Mesodermal cell (in vitro differentiated cells): ENCODE measurements around the gene PPCS.

ENCODE experiments used
- H3K27ac ChIP-seq: 2 replicates; pipeline ENCODE4 v1.7.0; 2013; ENCODE audit warnings: mild to moderate bottlenecking, low read depth, low read length, moderate library complexity; ENCODE audit not compliant: severe bottlenecking
- H3K36me3 ChIP-seq: 2 replicates; pipeline ENCODE4 v1.7.1; 2013; ENCODE audit warnings: mild to moderate bottlenecking, low read length, moderate library complexity; ENCODE audit not compliant: control insufficient read depth, insufficient read depth
- H3K4me1 ChIP-seq: one replicate; pipeline ENCODE4 v1.7.1; 2013; ENCODE audit warnings: mild to moderate bottlenecking, low read length; ENCODE audit not compliant: insufficient read depth, control insufficient read depth, poor library complexity, severe bottlenecking
- H3K4me3 ChIP-seq: 2 replicates; pipeline ENCODE4 v1.7.0; 2013; ENCODE audit warnings: low read length, control low read depth, mild to moderate bottlenecking; ENCODE audit not compliant: insufficient read depth, poor library complexity, severe bottlenecking; ENCODE audit errors: extremely low read depth
- H3K9me3 ChIP-seq: 2 replicates; pipeline ENCODE4 v1.7.1; 2013; ENCODE audit warnings: mild to moderate bottlenecking, low read length, moderate library complexity; ENCODE audit not compliant: control insufficient read depth
- WGBS, 2 experiments: methylation state at CpG; one replicate each; pipeline ENCODE4 v1.1.5; 2013; ENCODE audit warnings: missing lambda C conversion rate in 2 of 2; ENCODE audit not compliant: insufficient coverage in 2 of 2; 5-methylcytosine and 5-hydroxymethylcytosine counted together

PPCS gene

GRCh38 chr1:42427240-42427639 lies 29.1 kb upstream of the PPCS start:
- Histone ChIP-seq H3K27ac (no peak overlapping the region), H3K4me3 (no peak overlapping the region), H3K9me3 (no peaks in the 10 kb centered on the region), H3K4me1 (peaks cover 5% of the 10 kb centered on the region), H3K36me3 (no peaks in the 10 kb centered on the region)
- WGBS, 2 experiments, result 60 to 92% methylated on average over 1 to 2 of the region's 4 CpGs

- H3K27ac ChIP-seq, result no peak overlapping the region
- H3K4me3 ChIP-seq, result no peak overlapping the region
- peaks cover 10% of the 10 kb centered on the region for H3K4me1 ChIP-seq
- no peaks in the 10 kb centered on the region for H3K9me3 ChIP-seq
- H3K36me3 ChIP-seq, result no peaks in the 10 kb centered on the region
- 100% methylated on average over 1 of the region's 1 CpG for WGBS, 2 experiments
Observed at GRCh38 chr1:42429603-42430002, 26.7 kb upstream of the PPCS start.

- Histone ChIP-seq H3K4me3 (no peak overlapping the region), H3K9me3 (no peaks in the 10 kb centered on the region), H3K36me3 (no peaks in the 10 kb centered on the region), H3K27ac (no peak overlapping the region), H3K4me1 (peaks cover 10% of the 10 kb centered on the region)
- 75 to 86% methylated on average over 1 of the region's 3 CpGs for WGBS, 2 experiments
Observed at GRCh38 chr1:42430286-42431135, 25.8 kb upstream of the PPCS start.

GRCh38 chr1:42431514-42431913 lies 24.8 kb upstream of the PPCS start:
- WGBS, 2 experiments, result 88 to 100% methylated on average over 1 of the region's 3 CpGs

GRCh38 chr1:42432714-42433113 lies 23.6 kb upstream of the PPCS start:
- WGBS, 2 experiments, result 92 to 100% methylated on average over 2 to 3 of the region's 4 CpGs
- H3K4me1 ChIP-seq, result peaks cover 5% of the 10 kb centered on the region
- H3K36me3 ChIP-seq, result no peaks in the 10 kb centered on the region
- H3K4me3 ChIP-seq, result no peak overlapping the region
- no peak overlapping the region for H3K27ac ChIP-seq
- no peaks in the 10 kb centered on the region for H3K9me3 ChIP-seq

More at GRCh38 chr1:42431514-42431913, 24.8 kb upstream of the PPCS start:
- Histone ChIP-seq H3K4me1 (peaks cover 10% of the 10 kb centered on the region), H3K4me3 (no peak overlapping the region), H3K27ac (no peak overlapping the region), H3K9me3 (no peaks in the 10 kb centered on the region), H3K36me3 (no peaks in the 10 kb centered on the region)

- Histone ChIP-seq H3K36me3 (no peaks in the 10 kb centered on the region), H3K9me3 (no peaks in the 10 kb centered on the region)
- WGBS, 2 experiments, result 93 to 94% methylated on average over 5 of the region's 6 CpGs
Observed at GRCh38 chr1:42433369-42433768, 23.0 kb upstream of the PPCS start.

GRCh38 chr1:42434340-42434739 lies 22.0 kb upstream of the PPCS start:
- 88 to 100% methylated on average over 3 to 4 of the region's 4 CpGs for WGBS, 2 experiments
- no peak overlapping the region for H3K4me3 ChIP-seq

More at GRCh38 chr1:42433369-42433768, 23.0 kb upstream of the PPCS start:
- Histone ChIP-seq H3K27ac (no peak overlapping the region), H3K4me3 (no peak overlapping the region), H3K4me1 (peaks cover 5% of the 10 kb centered on the region)

GRCh38 chr1:42439940-42440339 lies 16.4 kb upstream of the PPCS start:
- Histone ChIP-seq H3K4me1 (no peaks in the 10 kb centered on the region), H3K9me3 (no peaks in the 10 kb centered on the region), H3K36me3 (no peaks in the 10 kb centered on the region), H3K4me3 (no peak overlapping the region), H3K27ac (no peak overlapping the region)
- WGBS, 2 experiments, result 60 to 90% methylated on average over 1 to 2 of the region's 2 CpGs

More at GRCh38 chr1:42434340-42434739, 22.0 kb upstream of the PPCS start:
- Histone ChIP-seq H3K4me1 (peaks cover 5% of the 10 kb centered on the region), H3K36me3 (no peaks in the 10 kb centered on the region), H3K27ac (no peak overlapping the region), H3K9me3 (no peaks in the 10 kb centered on the region)

GRCh38 chr1:42442662-42443061 lies 13.7 kb upstream of the PPCS start:
- no peak overlapping the region for H3K4me3 ChIP-seq
- H3K9me3 ChIP-seq, result no peaks in the 10 kb centered on the region
- H3K27ac ChIP-seq, result no peak overlapping the region
- H3K36me3 ChIP-seq, result no peaks in the 10 kb centered on the region
- H3K4me1 ChIP-seq, result no peaks in the 10 kb centered on the region
- WGBS, 2 experiments, result 83 to 90% methylated on average over 1 of the region's 2 CpGs

GRCh38 chr1:42449256-42449655 lies 7.1 kb upstream of the PPCS start:
- Histone ChIP-seq H3K9me3 (no peaks in the 10 kb centered on the region), H3K27ac (no peak overlapping the region), H3K36me3 (no peaks in the 10 kb centered on the region), H3K4me3 (no peak overlapping the region), H3K4me1 (no peaks in the 10 kb centered on the region)

GRCh38 chr1:42450061-42450460 lies 6.3 kb upstream of the PPCS start:
- no peaks in the 10 kb centered on the region for H3K4me1 ChIP-seq
- 100% methylated on average over 1 of the region's 1 CpG; no CpG with 5 or more reads in 1 of the 2 experiments for WGBS, 2 experiments
- H3K4me3 ChIP-seq, result no peak overlapping the region
- H3K27ac ChIP-seq, result no peak overlapping the region
- no peaks in the 10 kb centered on the region for H3K36me3 ChIP-seq
- no peaks in the 10 kb centered on the region for H3K9me3 ChIP-seq
